Cardiac fibroblast (primary cell): ENCODE results near the gene TAS2R50.

ENCODE experiments used
- DNase-seq, 2 donors: peaks; one replicate each; pipeline versions ENCODE4 v3.0.0 to v3.0.0-alpha.2; 2010; ENCODE audit warnings: low read depth in 2 of 2
- H3K4me3 ChIP-seq, 2 donors: replicated peaks in 1 of 2; 1 replicate in 1 of 2; 2 replicates in 1 of 2; pipeline ENCODE4 v1.5.1; 2011; ENCODE audit warnings: low read depth in 2 of 2, low read length in 2 of 2, mild to moderate bottlenecking in 2 of 2, moderate library complexity in 1 of 2
- TF ChIP-seq, protein P1 (sequence below): IDR thresholded peaks from one replicate; pipeline ENCODE4 v1.5.1; 2011; ENCODE audit warnings: low read depth, mild to moderate bottlenecking, low read length, inconsistent platforms

TAS2R50 gene

DNA sequence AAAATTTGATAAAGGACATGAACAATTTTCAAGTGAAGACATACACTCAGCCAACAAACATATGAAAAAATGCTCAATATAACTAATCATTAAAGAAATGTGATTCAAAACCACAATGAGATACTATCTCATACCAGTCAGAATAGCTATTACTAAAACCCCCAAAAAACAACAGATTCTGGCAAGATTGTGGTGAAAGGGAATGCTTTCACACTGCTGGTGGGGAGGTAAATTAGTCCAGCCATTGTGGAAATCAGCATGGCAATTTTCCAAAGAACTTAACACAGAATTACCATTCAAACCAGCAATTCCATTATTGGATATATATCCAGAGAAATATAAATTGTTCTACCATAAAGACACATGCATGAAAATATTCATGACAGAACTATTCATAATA is 29.0 kb downstream of the TAS2R50 start:
- DNase-seq, result no peak
- TF ChIP-seq, protein P1, sequence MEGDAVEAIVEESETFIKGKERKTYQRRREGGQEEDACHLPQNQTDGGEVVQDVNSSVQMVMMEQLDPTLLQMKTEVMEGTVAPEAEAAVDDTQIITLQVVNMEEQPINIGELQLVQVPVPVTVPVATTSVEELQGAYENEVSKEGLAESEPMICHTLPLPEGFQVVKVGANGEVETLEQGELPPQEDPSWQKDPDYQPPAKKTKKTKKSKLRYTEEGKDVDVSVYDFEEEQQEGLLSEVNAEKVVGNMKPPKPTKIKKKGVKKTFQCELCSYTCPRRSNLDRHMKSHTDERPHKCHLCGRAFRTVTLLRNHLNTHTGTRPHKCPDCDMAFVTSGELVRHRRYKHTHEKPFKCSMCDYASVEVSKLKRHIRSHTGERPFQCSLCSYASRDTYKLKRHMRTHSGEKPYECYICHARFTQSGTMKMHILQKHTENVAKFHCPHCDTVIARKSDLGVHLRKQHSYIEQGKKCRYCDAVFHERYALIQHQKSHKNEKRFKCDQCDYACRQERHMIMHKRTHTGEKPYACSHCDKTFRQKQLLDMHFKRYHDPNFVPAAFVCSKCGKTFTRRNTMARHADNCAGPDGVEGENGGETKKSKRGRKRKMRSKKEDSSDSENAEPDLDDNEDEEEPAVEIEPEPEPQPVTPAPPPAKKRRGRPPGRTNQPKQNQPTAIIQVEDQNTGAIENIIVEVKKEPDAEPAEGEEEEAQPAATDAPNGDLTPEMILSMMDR, result no peak
- no peak overlapping the region for H3K4me3 ChIP-seq

DNA sequence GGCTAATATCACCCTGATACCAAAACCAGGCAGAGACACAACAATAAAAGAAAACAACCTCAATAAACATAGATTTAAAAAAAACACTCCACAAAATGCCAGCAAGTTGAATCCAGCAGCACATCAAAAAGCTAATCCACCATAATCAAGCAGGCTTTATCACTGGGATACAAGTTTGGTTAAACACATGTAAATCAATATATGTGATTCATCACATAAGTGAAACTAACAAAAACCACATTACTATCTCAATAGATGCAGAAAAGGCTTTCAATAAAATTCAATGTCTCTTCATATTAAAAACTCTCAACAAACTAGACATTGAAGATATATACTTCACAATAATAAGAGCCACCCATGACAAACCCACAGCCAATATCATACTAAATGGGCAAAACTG is 30.6 kb downstream of the TAS2R50 start:
- H3K4me3 ChIP-seq, result no peak overlapping the region
- no peak for DNase-seq
- TF ChIP-seq, protein P1, result no peak

DNA sequence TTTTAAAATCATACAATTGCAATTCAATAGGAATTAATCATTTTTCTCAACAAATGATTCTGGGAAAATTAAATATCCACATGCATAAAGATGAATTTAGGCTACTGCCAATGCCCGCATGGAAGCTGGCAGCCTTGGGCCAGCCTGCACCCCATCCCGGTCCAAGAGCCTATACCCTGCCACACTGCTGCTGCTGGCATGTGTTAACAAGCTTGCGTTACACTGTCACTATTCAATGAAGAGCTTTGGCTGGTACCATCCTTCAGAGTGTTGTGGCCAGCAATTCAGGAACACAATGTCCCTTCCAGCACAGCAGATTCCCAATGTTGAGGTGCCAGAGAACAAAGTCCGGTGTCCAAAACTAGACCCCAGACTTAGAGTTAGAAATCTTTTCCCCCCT is 34.1 kb downstream of the TAS2R50 start:
- TF ChIP-seq, protein P1, result no peak
- DNase-seq, result no peak
- no peak overlapping the region for H3K4me3 ChIP-seq

DNA sequence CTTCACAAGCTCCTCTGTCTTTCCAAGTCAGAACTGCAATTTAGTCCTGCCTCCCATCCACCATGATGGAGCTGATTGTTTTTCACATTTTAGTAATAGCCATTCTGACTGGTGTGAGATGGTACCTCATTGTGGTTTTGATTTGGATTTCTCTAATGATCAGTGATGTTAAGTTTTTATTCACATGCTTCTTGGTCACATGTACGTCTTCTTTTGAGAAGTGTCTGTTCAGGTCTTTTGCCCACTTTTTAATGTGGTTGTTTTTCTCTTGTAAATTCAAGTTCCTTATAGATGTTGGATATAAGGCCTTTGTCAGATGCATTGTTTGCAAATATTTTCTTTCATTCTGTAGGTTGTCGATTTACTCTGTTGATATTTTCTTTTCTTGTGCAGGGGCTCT is 43.5 kb downstream of the TAS2R50 start:
- DNase-seq, result no peak

DNA sequence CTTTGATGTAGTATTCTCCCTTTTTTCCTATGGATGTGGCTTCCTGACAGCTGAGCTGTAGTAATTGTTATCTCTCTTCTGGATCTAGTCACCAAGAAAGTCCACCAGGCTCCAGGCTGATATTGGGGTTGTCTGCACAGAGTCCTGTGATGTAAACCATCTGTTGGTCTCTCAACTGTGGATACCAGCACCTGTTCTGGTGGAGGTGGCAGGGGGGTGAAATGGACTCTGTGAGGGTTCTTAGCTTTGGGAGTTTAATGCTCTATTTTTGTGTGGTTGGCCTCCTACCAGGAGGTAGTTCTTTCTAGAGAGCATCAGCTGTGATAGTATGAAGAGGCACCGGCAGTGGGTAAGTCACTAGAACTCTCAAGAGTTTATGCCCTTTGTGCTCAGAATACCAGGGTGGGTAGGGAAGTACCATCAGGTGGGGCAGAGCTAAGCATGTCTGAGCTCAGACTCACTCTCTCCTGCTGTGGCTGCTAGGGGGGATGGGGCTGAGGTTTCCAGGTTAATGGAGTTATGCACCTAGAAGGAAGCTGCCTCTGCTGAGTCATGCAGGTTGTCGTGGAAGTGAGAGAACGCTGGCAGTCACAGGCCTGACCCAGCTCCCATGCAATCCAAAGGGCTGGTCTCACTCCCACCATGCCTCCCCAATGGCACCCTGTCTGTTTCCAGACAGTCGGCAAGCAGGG is 44.6 kb downstream of the TAS2R50 start:
- H3K4me3 ChIP-seq, result no peak overlapping the region
- no peak for DNase-seq
- TF ChIP-seq, protein P1, result no peak

More for the DNA sequence above, 43.5 kb downstream of the TAS2R50 start:
- no peak overlapping the region for H3K4me3 ChIP-seq
- TF ChIP-seq, protein P1, result no peak

DNA sequence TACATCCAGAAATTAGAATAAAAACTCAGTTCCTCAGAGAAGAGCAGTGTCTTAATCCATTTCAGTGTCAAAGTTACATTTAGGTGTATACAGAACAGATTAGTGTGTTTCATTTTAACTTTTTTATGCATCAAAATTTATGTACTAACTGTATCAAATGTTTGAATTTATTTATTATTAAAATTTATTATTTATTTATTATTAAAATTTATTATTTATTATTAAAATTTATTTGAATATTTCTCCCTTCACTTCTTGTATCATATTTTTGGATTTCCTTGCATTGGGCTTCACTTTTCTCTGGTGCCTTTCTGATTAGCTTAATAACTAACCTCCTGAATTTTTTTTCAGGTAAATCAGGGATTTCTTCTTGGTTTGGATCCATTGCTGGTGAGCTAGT is 45.3 kb downstream of the TAS2R50 start:
- TF ChIP-seq, protein P1, result no peak
- no peak for DNase-seq
- no peak overlapping the region for H3K4me3 ChIP-seq

DNA sequence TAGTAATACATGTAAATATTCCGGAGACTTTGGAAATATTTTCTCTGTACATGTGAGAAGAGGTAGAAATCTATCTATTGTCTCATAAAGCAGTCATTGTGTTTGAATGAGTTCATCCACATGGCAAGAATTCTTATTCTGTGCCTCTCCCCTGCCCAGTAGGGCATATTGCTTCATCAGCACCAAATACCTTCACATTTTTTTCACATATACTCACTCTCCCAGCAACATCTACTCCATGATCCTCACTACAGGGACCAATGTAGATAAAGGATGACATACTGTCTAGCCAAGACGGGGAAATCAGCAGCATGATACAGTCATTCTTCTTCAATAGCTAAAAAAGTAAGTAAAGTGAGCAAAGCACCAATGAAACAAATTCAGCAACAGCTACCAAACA is 46.3 kb downstream of the TAS2R50 start:
- TF ChIP-seq, protein P1, result no peak
- peak; percentile 62 to 96 for DNase-seq

More for the DNA sequence above, 46.3 kb downstream of the TAS2R50 start:
- H3K4me3 ChIP-seq, result no peak overlapping the region
